IMR-90 (cell line): ENCODE results near the gene MFAP1.

ENCODE experiments used
- CHD1 ChIP-seq: IDR thresholded peaks from 2 replicates; pipeline ENCODE4 v1.6.1; 2012; ENCODE audit warnings: low read depth, low read length, improper control_type of control experiment
- CTCF ChIP-seq: conservative IDR thresholded peaks from 2 replicates; pipeline ENCODE4 v1.5.1; 2012; ENCODE audit warnings: mild to moderate bottlenecking, low read depth, low read length, improper control_type of control experiment
- MXI1 ChIP-seq: IDR thresholded peaks from 2 replicates; pipeline ENCODE4 v1.6.1; 2012; ENCODE audit warnings: low read depth, mild to moderate bottlenecking, low read length, moderate library complexity, borderline replicate concordance
- POLR2A ChIP-seq: IDR thresholded peaks from 2 replicates; pipeline ENCODE4 v1.6.1; 2012; ENCODE audit warnings: mild to moderate bottlenecking, low read depth, low read length
- RAD21 ChIP-seq: IDR thresholded peaks from 2 replicates; pipeline ENCODE4 v1.6.1; 2012; ENCODE audit warnings: low read length, improper control_type of control experiment
- SMC3 ChIP-seq: fragments of 150-350 bp; IDR thresholded peaks from 2 replicates; pipeline ENCODE4 v1.6.1; 2016; ENCODE audit warnings: low read depth, mild to moderate bottlenecking, antibody characterized with exemption, low read length, moderate library complexity
- TF ChIP-seq, protein P1 (sequence below): fragments of 150-350 bp; IDR thresholded peaks from 2 replicates; pipeline ENCODE4 v1.6.1; 2017; ENCODE audit warnings: mild to moderate bottlenecking, antibody characterized with exemption, low read length, low read depth

- TF ChIP-seq, protein P1, sequence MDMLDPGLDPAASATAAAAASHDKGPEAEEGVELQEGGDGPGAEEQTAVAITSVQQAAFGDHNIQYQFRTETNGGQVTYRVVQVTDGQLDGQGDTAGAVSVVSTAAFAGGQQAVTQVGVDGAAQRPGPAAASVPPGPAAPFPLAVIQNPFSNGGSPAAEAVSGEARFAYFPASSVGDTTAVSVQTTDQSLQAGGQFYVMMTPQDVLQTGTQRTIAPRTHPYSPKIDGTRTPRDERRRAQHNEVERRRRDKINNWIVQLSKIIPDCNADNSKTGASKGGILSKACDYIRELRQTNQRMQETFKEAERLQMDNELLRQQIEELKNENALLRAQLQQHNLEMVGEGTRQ, result no peak
- TF ChIP-seq CTCF (no peak), RAD21 (no peak), MXI1 (no peak), POLR2A (no peak), SMC3 (no peak), CHD1 (no peak)
Observed at GRCh38 chr15:43763819-43764446, 60.6 kb downstream of the MFAP1 start.
